ENCODE results near the gene MYLK.

DNA sequence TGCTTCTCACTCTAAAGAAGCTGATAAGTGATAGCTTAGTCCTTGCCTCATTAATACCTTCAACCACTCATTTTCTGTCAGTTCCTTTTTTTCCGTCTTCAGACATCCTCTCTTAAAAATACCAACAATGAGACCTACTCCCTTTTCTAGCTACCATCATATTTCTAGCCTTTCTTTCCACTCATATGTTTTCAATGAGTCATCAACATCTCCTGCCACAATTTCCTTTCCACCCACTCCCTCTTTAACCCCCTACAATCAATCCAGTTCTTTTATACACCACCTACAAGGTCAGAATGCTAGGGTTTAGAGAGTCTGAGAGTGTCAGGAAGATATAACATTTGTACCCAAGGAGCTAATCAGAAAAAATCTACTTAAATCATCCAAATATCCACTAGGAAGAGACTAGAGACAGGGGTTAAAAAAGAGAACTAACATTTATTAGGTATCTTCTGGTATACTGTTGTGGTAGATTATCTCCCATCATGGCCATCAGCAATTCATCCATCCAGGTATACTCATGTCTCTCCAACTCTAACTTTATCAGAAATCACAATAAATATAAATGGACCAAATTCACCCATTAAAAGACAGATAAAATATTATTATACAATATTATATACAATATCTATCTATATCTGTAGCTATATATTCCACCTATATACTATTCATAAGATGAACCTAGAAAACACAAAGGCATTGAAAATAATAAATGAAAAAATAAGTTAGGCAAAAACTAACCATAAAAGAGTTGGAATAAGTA is 42.5 kb downstream of the MYLK start:
- TF ChIP-seq, protein P1, sequence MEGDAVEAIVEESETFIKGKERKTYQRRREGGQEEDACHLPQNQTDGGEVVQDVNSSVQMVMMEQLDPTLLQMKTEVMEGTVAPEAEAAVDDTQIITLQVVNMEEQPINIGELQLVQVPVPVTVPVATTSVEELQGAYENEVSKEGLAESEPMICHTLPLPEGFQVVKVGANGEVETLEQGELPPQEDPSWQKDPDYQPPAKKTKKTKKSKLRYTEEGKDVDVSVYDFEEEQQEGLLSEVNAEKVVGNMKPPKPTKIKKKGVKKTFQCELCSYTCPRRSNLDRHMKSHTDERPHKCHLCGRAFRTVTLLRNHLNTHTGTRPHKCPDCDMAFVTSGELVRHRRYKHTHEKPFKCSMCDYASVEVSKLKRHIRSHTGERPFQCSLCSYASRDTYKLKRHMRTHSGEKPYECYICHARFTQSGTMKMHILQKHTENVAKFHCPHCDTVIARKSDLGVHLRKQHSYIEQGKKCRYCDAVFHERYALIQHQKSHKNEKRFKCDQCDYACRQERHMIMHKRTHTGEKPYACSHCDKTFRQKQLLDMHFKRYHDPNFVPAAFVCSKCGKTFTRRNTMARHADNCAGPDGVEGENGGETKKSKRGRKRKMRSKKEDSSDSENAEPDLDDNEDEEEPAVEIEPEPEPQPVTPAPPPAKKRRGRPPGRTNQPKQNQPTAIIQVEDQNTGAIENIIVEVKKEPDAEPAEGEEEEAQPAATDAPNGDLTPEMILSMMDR (IDR thresholded peaks at IDR 0.05; ENCODE audit: insufficient read depth, low read depth, low read length), result no peak
- TF ChIP-seq EZH2 (IDR thresholded peaks at IDR 0.05; ENCODE audit: insufficient read depth, low read length), result no peak

All from astrocyte (in vitro differentiated cells and primary cell).